Middle frontal gyrus (tissue), 1 donor: ENCODE data around the gene GLCE.

Experiments
- DNase-seq: peaks from one replicate; pipeline ENCODE4 v3.0.0-alpha.2; 2015; ENCODE audit warnings: low spot score; ENCODE audit errors: extremely low spot score

The GLCE gene

DNA sequence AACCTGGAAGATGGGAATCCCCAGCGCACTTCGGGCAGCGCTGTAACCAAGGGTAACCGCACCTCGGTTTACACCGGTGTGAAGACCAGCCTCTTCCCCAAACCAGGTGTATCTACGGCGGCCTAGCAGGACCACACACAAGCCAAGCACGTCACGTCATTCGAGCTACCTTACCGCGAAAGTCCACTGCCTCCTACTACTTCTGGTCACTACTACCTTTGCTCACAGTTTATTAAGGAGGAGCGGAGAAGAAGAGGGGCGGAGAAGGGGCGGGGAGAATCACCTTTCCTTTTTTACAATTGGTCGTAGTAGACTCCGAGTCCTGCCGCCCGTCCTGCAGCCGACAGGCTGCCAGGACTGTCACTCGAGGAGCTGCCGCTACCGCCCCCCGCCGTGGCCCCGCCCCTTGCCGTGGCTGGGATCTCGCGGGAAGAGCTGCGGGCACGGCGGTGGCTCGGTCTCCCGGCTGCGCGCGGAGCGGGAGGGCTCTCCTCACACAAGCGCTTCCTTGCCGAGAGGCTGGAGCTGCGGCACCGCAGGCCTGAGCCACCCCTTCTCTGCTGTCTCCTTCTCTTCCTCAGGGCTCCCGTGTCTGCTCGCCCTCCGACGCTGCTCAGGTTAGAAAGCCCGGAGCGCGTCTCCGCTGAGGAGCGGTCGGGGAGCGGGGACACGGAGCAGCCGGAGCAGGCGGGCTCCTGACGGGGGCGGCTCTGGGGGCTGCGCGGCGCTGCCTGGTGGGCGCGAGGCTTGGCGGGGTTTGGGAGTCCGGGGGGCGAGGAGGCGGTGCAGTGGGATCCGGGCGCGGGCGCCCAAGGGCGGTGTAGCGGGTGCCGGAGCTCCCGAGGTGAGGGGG is at the start of gene GLCE:
GLCE (plus strand) TSS at position 495 of the 853 bp plus-strand sequence. CDS start 95,172 bp downstream, outside the sequence.
- peak; percentile 95 for DNase-seq

GRCh38 chr15:69114331-69114928 is 46.0 kb upstream of the GLCE start:
- DNase-seq = no peak

GRCh38 chr15:69115031-69115430 is 45.4 kb upstream of the GLCE start:
- no peak for DNase-seq

DNA sequence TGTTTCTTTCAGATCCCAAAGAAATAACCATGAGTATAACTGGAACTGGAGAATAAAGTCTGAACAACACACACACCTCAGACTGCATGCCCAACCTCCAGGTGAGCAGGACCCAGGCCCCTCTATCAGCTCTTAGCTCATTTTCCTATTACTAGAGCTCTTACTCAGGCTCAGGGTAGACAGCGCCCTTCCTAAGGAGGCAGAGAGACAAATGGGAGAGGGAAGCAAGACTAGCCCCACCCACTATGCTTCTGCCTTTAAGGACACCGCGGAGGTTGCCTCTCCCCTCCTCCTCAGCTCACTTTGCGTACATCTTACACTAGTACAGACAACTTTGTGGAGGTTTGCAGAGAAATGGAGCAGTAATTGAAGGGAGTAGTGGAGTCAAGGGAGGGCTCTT is 44.0 kb upstream of the GLCE start:
- no peak for DNase-seq

DNA sequence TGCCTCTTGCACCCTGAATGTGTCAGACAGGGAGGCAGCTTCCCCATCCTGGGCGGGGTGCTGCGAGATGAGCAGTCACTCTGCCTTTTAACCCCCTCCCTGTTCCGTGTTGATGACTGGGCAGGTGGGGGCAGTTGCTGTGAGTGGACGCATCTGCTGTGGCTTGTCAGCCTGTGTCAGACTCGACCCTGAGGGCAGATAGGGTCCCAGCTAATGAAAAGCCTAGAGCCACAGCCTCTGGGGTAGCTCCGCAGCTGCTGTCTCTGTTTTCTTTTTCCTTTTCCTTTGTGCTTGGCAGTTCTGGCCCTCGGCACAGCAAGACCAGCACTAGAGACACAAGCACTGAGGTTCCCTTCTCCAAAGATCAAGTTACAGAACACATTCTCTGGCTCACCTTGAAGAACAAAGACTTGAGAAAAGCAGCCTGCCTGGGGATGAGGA is 43.0 kb upstream of the GLCE start:
- DNase-seq = no peak

DNA sequence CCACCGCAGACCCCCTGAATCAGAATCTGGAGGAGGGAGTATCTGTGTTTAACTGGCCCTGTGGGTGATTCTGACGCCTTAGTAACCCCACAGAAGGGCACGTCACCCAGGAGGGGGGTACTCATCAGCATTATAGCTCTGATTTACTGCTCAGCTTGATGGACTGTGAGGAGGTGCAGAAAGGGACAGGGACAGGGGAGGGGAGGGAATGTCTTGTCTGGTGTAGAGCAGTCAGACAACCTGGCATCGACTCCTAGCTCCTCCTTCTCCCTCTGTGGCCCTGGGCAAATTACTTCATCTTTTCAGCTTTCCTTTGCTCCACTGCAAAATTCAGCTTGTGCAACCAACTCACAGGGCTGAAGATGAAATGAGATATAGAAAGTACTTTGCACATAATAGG is 42.3 kb upstream of the GLCE start:
- DNase-seq = no peak

- DNase-seq = no peak
These were observed 41.4 kb upstream of the GLCE start for GRCh38 chr15:69119001-69119400.

- no peak for DNase-seq
These were observed 40.6 kb upstream of the GLCE start for GRCh38 chr15:69119683-69120395.

DNA sequence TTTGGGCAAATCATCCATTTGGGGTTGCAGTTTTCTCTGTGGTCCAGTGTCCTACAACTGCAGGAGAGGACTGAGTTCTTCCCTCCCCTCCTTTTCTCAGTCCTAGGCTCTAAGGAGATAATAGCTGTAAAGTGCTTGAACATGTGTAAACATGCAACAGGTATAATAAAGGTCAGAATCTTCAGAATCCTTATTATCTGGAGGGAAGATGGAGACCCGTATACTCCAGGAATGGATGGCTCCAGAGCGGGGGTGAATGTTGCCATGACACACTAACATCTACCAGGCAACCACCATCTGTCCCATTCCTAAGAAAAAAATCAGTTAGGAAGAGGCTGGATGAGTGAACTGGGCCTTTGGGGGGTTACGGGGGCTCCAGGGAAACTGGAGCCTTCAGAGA is 39.7 kb upstream of the GLCE start:
- no peak for DNase-seq

GRCh38 chr15:69121198-69121828 is 39.1 kb upstream of the GLCE start:
- DNase-seq = no peak

DNA sequence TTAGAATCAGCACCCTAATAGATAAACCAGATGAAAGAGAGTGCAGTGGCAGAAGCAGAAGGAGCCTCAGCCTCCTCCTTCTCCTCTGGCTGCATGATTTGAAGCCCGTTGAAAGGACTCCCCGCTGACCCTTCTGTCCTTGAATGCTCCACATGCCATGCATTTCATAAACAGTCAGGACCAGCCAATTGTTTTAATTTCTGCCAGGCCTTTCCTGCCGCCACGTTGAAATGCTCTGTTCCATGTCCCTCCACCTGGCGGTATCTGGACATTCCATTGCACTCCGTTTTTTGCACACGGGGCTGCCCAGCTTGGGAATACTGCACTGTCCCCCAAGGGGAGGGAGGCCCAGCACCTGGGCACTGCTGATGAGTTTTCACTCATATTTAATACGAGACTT is 35.2 kb upstream of the GLCE start:
- no peak for DNase-seq

- DNase-seq = no peak
These were observed 34.4 kb upstream of the GLCE start for GRCh38 chr15:69126054-69126469.

DNA sequence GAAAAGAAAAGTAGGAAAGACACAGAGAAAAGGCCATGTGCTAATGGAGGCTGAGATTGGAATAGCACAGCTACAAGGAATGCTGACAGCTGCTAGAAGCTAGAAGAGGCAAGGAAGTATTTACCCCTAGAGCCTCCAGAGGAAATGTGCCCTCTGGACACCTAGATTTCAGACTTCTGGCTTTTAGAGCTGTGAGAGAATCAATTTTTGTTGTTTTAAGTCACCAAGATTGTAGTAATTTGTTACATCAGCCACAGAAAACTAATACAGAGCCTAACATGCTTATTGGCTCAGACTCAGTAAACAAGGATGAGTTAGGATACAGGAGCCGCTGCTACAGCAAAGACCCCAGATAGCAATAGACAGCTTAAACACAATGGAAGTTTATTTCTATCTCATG is 33.1 kb upstream of the GLCE start:
- no peak for DNase-seq

- DNase-seq = no peak
These were observed 31.6 kb upstream of the GLCE start for GRCh38 chr15:69128667-69129311.

DNA sequence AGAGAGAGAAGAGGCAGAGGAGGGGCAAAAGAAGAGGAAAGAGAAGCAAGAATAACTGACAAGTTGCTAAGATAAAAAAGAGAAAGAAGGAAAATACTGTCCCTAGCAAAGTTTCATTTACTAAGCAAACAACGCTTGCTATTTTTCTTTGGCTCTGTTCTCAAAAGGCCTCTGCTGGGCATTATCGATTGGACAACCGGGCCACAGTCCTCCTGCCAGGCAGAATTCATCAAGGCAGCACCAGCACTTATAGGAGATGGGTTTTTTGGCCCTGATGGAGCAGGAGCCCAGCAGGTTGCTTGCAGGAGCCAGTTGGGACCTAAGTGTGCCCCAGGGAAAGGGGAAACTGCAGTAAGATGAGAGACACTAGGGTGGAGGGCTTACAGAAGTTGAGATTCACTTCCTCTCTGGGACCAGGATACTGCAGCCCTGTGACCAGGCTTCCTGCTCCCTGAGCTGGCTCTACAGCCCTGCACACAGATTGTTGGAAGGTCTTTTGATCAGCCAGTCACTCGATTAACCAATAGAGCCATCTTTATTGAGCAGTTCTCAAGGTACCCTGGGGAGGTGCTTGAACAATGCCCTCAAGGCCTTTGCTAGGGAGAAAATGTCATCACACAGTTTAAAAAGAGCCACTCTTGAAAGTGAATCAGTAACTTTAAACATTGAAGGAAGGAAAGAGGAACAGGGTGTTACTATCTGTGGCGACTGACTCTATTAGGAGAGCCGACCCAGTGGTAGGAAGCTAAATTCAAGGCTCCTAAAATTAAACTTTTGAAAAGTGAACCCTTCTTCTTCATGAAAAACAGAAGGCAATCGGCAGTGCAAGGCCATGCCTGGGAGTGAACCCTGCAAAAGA is 28.8 kb upstream of the GLCE start:
- no peak for DNase-seq

- DNase-seq = no peak
These were observed 28.0 kb upstream of the GLCE start for GRCh38 chr15:69132430-69132829.

DNA sequence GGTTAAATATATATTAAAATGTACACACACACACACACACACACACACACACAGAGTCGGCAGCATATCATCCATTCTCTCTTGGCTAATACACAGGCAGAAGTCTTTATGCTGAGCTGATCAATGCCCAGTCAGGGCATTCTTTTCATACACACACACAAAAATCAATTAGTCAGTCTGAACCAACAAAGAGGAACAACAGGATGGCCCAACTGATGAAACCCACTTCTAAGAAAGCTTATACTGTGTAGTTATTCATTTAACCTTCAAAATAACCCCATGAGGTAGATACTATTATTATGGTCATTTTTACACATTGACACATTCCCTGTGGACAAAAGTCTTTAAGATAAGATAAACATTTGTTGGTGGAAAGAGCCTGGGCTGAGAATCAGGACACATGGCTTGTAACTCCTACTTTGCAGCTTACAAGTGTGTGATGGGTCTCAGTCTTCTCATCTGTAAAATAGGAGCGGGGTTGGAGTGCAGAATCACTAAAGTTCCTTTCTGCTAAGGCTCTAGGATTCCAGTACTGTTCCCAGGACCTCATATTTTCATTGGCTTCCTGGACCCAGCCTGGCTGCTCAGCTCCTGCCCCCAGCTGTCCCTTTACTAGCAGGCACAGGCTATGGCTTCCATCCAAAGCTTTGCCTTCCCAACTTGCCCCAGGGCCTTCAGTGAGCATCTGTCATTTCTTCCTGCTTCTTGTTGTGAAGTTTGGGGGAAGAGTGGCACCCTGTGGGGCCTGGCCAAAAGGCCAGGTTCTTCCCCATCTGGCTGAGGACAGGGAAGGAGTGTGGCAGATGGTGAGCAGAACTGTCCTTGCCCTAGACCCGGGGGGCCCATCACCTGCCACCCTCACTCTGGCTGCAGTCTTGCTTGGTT is 27.2 kb upstream of the GLCE start:
- DNase-seq = no peak

GRCh38 chr15:69133862-69134519 is 26.4 kb upstream of the GLCE start:
- no peak for DNase-seq

GRCh38 chr15:69134791-69135190 is 25.6 kb upstream of the GLCE start:
- DNase-seq = no peak
